H1 (cell line): ENCODE measurements around the gene CACNA1D. TPM values are rescaled to one million over a fixed set of nuclear protein-coding genes. Genes with fewer than 3 reads are reported as not detected.

Experiments
- RFX5 ChIP-seq: IDR thresholded peaks from 2 replicates; pipeline ENCODE4 v1.6.1; 2011; ENCODE audit warnings: low read depth, low read length, improper control_type of control experiment, borderline replicate concordance
- polyA plus RNA-seq, 7 experiments: library from polyadenylated mRNA; depleted of rRNA in 3 of 7; stranded (reverse) in 5 of 7; unstranded in 2 of 7; fragments of >200 nt in 5 of 7; fragments of 200-250 nt in 2 of 7; gene quantifications; 1 replicate in 5 of 7; 2 replicates in 1 of 7; 4 replicates in 1 of 7; pipeline versions ENCODE4 v1.2.1 to v1.2.3, GENCODE V29; 2011 to 2013; ENCODE audit warnings: missing spikeins in 2 of 7, mixed read lengths in 2 of 7
- total RNA-seq: library from RNA; stranded (reverse); fragmentation: NEBNext Ultra II Directional; extraction: Animal tissue kit (Norgen Biotek cat#: 25700); gene quantifications from 2 replicates; pipeline ENCODE4 v1.2.1, GENCODE V29; 2021
- TF ChIP-seq, protein P1 (sequence below): IDR thresholded peaks from 2 replicates; pipeline ENCODE4 v1.6.1; 2012; ENCODE audit warnings: inconsistent platforms

The CACNA1D gene
- total and polyA plus RNA-seq, 2 of the 8 experiments (the other 6 are each of a cell fraction or from before 2014, with no cell fraction given) = 2.0 to 2.9 TPM

- TF ChIP-seq, protein P1, sequence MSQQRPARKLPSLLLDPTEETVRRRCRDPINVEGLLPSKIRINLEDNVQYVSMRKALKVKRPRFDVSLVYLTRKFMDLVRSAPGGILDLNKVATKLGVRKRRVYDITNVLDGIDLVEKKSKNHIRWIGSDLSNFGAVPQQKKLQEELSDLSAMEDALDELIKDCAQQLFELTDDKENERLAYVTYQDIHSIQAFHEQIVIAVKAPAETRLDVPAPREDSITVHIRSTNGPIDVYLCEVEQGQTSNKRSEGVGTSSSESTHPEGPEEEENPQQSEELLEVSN = no peak
- TF ChIP-seq RFX5 = no peak
Observed at GRCh38 chr3:53836084-53836872, 341.9 kb downstream of the CACNA1D start (continued).
